HepG2 (cell line): ENCODE measurements around the gene PNKD. TPM values are rescaled to one million over a fixed set of nuclear protein-coding genes. Genes with fewer than 3 reads are reported as not detected.

ENCODE experiments used
- ATAC-seq: fragments of 200-7000 bp; cut with Tn5 transposase; 3 replicates; pipeline ENCODE4 v1.9.1; 2020; ENCODE audit warnings: mild to moderate bottlenecking, moderate library complexity
- BruUV-seq: library from RNA; stranded (reverse); fragments of 400-500 nt; replicated peaks from 2 replicates; lab custom pipeline; 2021; lab: Mats Ljungman, UMichigan
- CTCF ChIA-PET: fragments of 300-600 bp; formaldehyde crosslinking; extraction: SDS; loops from one replicate; lab custom pipeline; 2021; ENCODE audit warnings: low total read pairs, inconsistent platforms, low intra/inter-chr PET ratio; lab: Yijun Ruan, JAX
- POLR2A ChIA-PET: fragments of 350-600 bp; sonication (Branson Sonifier 250); formaldehyde crosslinking; loops from one replicate; lab custom pipeline; 2020; ENCODE audit warnings: antibody characterized with exemption, inconsistent platforms; lab: Yijun Ruan, JAX
- DNase-seq: peaks from one replicate; pipeline ENCODE4 v3.0.0-alpha.2; 2015; ENCODE audit warnings: low spot score
- FAIRE-seq: peaks from 3 replicates; lab custom pipeline; 2011; peaks lifted over from hg19 to GRCh38; lab: Jason Lieb, UNC
- H2AFZ ChIP-seq: one replicate; pipeline ENCODE4 v1.6.1; 2011; ENCODE audit warnings: low read length, inconsistent platforms
- H3K27ac ChIP-seq: fragments of 300-600 bp; 3 replicates; pipeline ENCODE4 v1.8.0; 2011; ENCODE audit warnings: mixed run types, mild to moderate bottlenecking, mixed read lengths, low read length, inconsistent platforms; ENCODE audit not compliant: insufficient read depth; ENCODE audit errors: extremely low read length
- H3K27me3 ChIP-seq, 2 experiments: fragments of 200-600 bp in 1 of 2; 2 replicates in 1 of 2; 3 replicates in 1 of 2; pipeline versions ENCODE4 v1.6.0 to v1.8.0; 2011; ENCODE audit warnings: low read length in 2 of 2, mild to moderate bottlenecking in 2 of 2, moderate library complexity in 2 of 2, inconsistent platforms in 1 of 2; ENCODE audit not compliant: insufficient read depth in 2 of 2, control insufficient read depth in 1 of 2
- H3K36me3 ChIP-seq, 2 experiments: fragments of 200-600 bp in 1 of 2; replicated peaks in 1 of 2; 2 replicates in 1 of 2; 3 replicates in 1 of 2; pipeline versions ENCODE4 v1.5.1 to v1.8.0; 2011; ENCODE audit warnings: low read length in 2 of 2, inconsistent platforms in 1 of 2; ENCODE audit not compliant: insufficient read depth in 2 of 2, control insufficient read depth in 1 of 2
- H3K4me1 ChIP-seq: 2 replicates; pipeline ENCODE4 v1.5.1; 2012; ENCODE audit warnings: low read length, inconsistent platforms; ENCODE audit not compliant: insufficient read depth
- H3K4me2 ChIP-seq: 2 replicates; pipeline ENCODE4 v1.6.0; 2011; ENCODE audit warnings: low read depth, low read length, inconsistent platforms
- H3K4me3 ChIP-seq, 3 experiments: fragments of 200-600 bp in 1 of 3; sonication (generic), shearing (Covaris generic) in 1 of 3; replicated peaks in 1 of 3; 2 replicates each; pipeline ENCODE4 v1.5.1; 2011 to 2016; ENCODE audit warnings: low read length in 3 of 3, inconsistent platforms in 2 of 3, low read depth in 2 of 3, mild to moderate bottlenecking in 2 of 3, control low read depth in 1 of 3, mixed read lengths in 1 of 3; ENCODE audit not compliant: insufficient read depth in 1 of 3
- H3K79me2 ChIP-seq: one replicate; pipeline ENCODE4 v1.6.1; 2011; ENCODE audit warnings: low read length, inconsistent platforms; ENCODE audit not compliant: insufficient read depth
- H3K9ac ChIP-seq: 2 replicates; pipeline ENCODE4 v1.6.0; 2011; ENCODE audit warnings: mild to moderate bottlenecking, low read depth, low read length, inconsistent platforms; ENCODE audit not compliant: insufficient read depth
- H3K9me3 ChIP-seq: 2 replicates; pipeline ENCODE4 v1.5.1; 2012; ENCODE audit warnings: mild to moderate bottlenecking, low read length
- H4K20me1 ChIP-seq: 2 replicates; pipeline ENCODE4 v1.6.0; 2011; ENCODE audit warnings: inconsistent platforms, mild to moderate bottlenecking, low read length, moderate library complexity; ENCODE audit not compliant: insufficient read depth
- CBX1 ChIP-seq: IDR thresholded peaks from one replicate; pipeline ENCODE4 v1.6.1; 2016; ENCODE audit warnings: antibody characterized with exemption, low read depth
- MAFF ChIP-seq: IDR thresholded peaks from 2 replicates; pipeline ENCODE4 v1.6.1; 2011; ENCODE audit warnings: low read depth, low read length, improper control_type of control experiment
- MAZ ChIP-seq, 2 experiments: sonication (generic) in 1 of 2; formaldehyde crosslinking in 1 of 2; IDR thresholded peaks; 2 replicates each; pipeline versions ENCODE4 v1.5.0 to v1.6.1; 2012 to 2020; ENCODE audit warnings: low read depth in 2 of 2, mild to moderate bottlenecking in 2 of 2, borderline replicate concordance in 1 of 2, improper control_type of control experiment in 1 of 2, low read length in 1 of 2, missing genetic modification reagents in 1 of 2, moderate library complexity in 1 of 2
- MXI1 ChIP-seq: IDR thresholded peaks from 3 replicates; pipeline ENCODE4 v1.6.1; 2012; ENCODE audit warnings: low read depth, low read length, inconsistent platforms, borderline replicate concordance
- NFYB ChIP-seq: sonication (generic); formaldehyde crosslinking; IDR thresholded peaks from 2 replicates; pipeline ENCODE4 v1.4.0; 2020; ENCODE audit warnings: missing genetic modification reagents
- POLR2G ChIP-seq: fragments of 200-400 bp; formaldehyde crosslinking; IDR thresholded peaks from 2 replicates; pipeline ENCODE4 v1.6.1; 2018; ENCODE audit warnings: mild to moderate bottlenecking, low read depth, low read length, moderate library complexity
- PPARG ChIP-seq: conservative IDR thresholded peaks from 2 replicates; pipeline ENCODE4 v1.6.1; 2016; ENCODE audit warnings: missing biosample characterization, missing genetic modification reagents
- RFX3 ChIP-seq: IDR thresholded peaks from 2 replicates; pipeline ENCODE4 v1.6.1; 2016; ENCODE audit warnings: missing biosample characterization, missing genetic modification reagents
- SALL1 ChIP-seq: sonication (generic); formaldehyde crosslinking; IDR thresholded peaks from 2 replicates; pipeline ENCODE4 v1.8.0; 2022; ENCODE audit warnings: mild to moderate bottlenecking, missing genetic modification reagents
- SOX13 ChIP-seq, 3 experiments: fragments of 450-650 bp in 1 of 3; sonication (generic) in 1 of 3; formaldehyde crosslinking in 1 of 3; IDR thresholded peaks in 2 of 3; conservative IDR thresholded peaks in 1 of 3; 2 replicates each; pipeline versions ENCODE4 v1.5.0 to v1.6.1; 2016 to 2020; ENCODE audit warnings: antibody characterized with exemption in 1 of 3, mild to moderate bottlenecking in 1 of 3, missing compliant biosample characterization in 1 of 3, missing genetic modification reagents in 1 of 3, moderate library complexity in 1 of 3
- SSRP1 ChIP-seq: IDR thresholded peaks from 2 replicates; pipeline ENCODE4 v1.6.1; 2016; ENCODE audit warnings: control low read depth
- TAF1 ChIP-seq: sonication (generic); formaldehyde crosslinking; IDR thresholded peaks from 2 replicates; pipeline ENCODE4 v1.4.0; 2020; ENCODE audit warnings: missing genetic modification reagents
- TFDP1 ChIP-seq: IDR thresholded peaks from 2 replicates; pipeline ENCODE4 v1.6.1; 2016; ENCODE audit warnings: missing compliant biosample characterization, missing genetic modification reagents, borderline replicate concordance
- ZNF207 ChIP-seq: fragments of 450-650 bp; IDR thresholded peaks from 2 replicates; pipeline ENCODE4 v1.6.1; 2016; ENCODE audit warnings: antibody characterized with exemption, borderline replicate concordance
- ZNF431 ChIP-seq: sonication (generic); formaldehyde crosslinking; IDR thresholded peaks from 2 replicates; pipeline ENCODE4 v1.9.0; 2022; ENCODE audit warnings: missing genetic modification reagents, low read depth, mild to moderate bottlenecking, borderline replicate concordance
- ZNF605 ChIP-seq: sonication (generic); formaldehyde crosslinking; IDR thresholded peaks from 2 replicates; pipeline ENCODE4 v1.8.0; 2022; ENCODE audit warnings: mild to moderate bottlenecking, missing genetic modification reagents
- ZNF687 ChIP-seq: sonication (generic); formaldehyde crosslinking; IDR thresholded peaks from 2 replicates; pipeline ENCODE4 v1.5.1; 2020; ENCODE audit warnings: mild to moderate bottlenecking, missing genetic modification reagents, moderate library complexity
- WGBS: methylation state at CpG from one replicate; pipeline ENCODE4 v1.1.6; 2017; ENCODE audit warnings: low lambda C conversion rate; 5-methylcytosine and 5-hydroxymethylcytosine counted together
- in situ Hi-C: cut with HindIII; loops from 2 replicates; pipeline ENCODE4 v1.10.0; 2017; ENCODE audit warnings: low pct_unique_long_range_greater_than_20kb; ENCODE audit not compliant: extremely low pct_ligation_motif_present
- intact Hi-C: fragments of 100-400 bp; cut with micrococcal nuclease; formaldehyde crosslinking; loops from one replicate; pipeline ENCODE4 v1.10.0; 2022; ENCODE audit not compliant: unreplicated experiment
- polyA plus RNA-seq, 8 experiments: library from polyadenylated mRNA; depleted of rRNA in 3 of 8; stranded (reverse) in 7 of 8; unstranded in 1 of 8; fragments of >200 nt; fragmentation: Illumina TruSeq in 4 of 8; extraction: Trizol in 4 of 8; gene quantifications; 2 replicates each; pipeline versions ENCODE4 v1.2.1 to v1.2.3, GENCODE V29; 2011 to 2016; ENCODE audit warnings: low read depth in 4 of 8, missing spikeins in 1 of 8, mixed read lengths in 1 of 8; ENCODE audit not compliant: insufficient read depth in 1 of 8
- total RNA-seq, 5 experiments: library from RNA; depleted of rRNA; stranded (reverse); fragments of >200 nt; fragmentation: Illumina TruSeq; extraction: Trizol; gene quantifications; 2 replicates each; pipeline ENCODE4 v1.2.3, GENCODE V29; 2016; ENCODE audit warnings: low read depth in 1 of 5

PNKD gene
- total and polyA plus RNA-seq, 2 of the 13 experiments (the other 11 are each of a cell fraction or from before 2014, with no cell fraction given) = 55.9 to 80.4 TPM

GRCh38 chr2:218389333-218390150, 119.2 kb downstream of the PNKD start:
- peak; percentile 66 for FAIRE-seq
- peak; percentile 91 for TF ChIP-seq ZNF431 (CRISPR knock-in tag)
- TF ChIP-seq ZNF605 (CRISPR knock-in tag) = 0 out of 2 replicates have a peak, but pooled peaks have one; percentile 17
- TF ChIP-seq MAZ (IDR thresholded peaks at IDR 0.05; ENCODE audit: borderline replicate concordance, low read depth, low read length) = no peak
- 0 out of 2 replicates have a peak, but pooled peaks have one; percentile 52 for TF ChIP-seq MAZ (CRISPR knock-in tag; IDR thresholded peaks at IDR 0.05; ENCODE audit: low read depth)
- TF ChIP-seq CBX1 = peak; percentile 32
- no peak for TF ChIP-seq RFX3 (CRISPR knock-in tag)
- TF ChIP-seq SSRP1 (CRISPR knock-in tag) = peak; percentile 82; the same call in 1 of the 2 replicates
- TF ChIP-seq SOX13 (IDR thresholded peaks at IDR 0.05) = no peak
- peak in 1 of 2 experiments; percentile 29; a peak in 1 of 4 replicates for TF ChIP-seq SOX13 (CRISPR knock-in tag; conservative IDR thresholded peaks at IDR 0.05 in 1 of 2, IDR thresholded peaks at IDR 0.05 in 1 of 2)
- TF ChIP-seq MXI1 = 0 out of 3 replicates have a peak, but pooled peaks have one; percentile 9
- TF ChIP-seq TFDP1 (CRISPR knock-in tag) = peak; percentile 22; the same call in 1 of the 2 replicates
- no peak for TF ChIP-seq NFYB (CRISPR knock-in tag)
- TF ChIP-seq SALL1 (CRISPR knock-in tag) = peak; percentile 67; the same call in 1 of the 2 replicates
- TF ChIP-seq ZNF687 (CRISPR knock-in tag) = peak; percentile 95
- TF ChIP-seq TAF1 (CRISPR knock-in tag) = peak; percentile 49; the same call in 1 of the 2 replicates
- TF ChIP-seq PPARG (CRISPR knock-in tag) = 0 out of 2 replicates have a peak, but pooled peaks have one; percentile 36
- TF ChIP-seq MAFF = no peak
- peak; percentile 71 for TF ChIP-seq POLR2G
- no peak for TF ChIP-seq ZNF207

More at GRCh38 chr2:218389333-218390150, 119.2 kb downstream of the PNKD start:
- DNase-seq = peak; percentile 79
- peak; percentile 70 for ATAC-seq
- H3K27ac ChIP-seq = peak overlapping the region; percentile 41
- peak overlapping the region; percentile 79 for H3K4me2 ChIP-seq
- ChIA-PET CTCF (interaction anchor here (1.2 kb wide), 1 partner anchor 88 kb away, joined by 4 read pairs; no protein-coding TSS in a partner anchor), POLR2A (interaction anchor here (0.7 to 2.6 kb wide), 9 partner anchors 11 to 171 kb away, joined by 3 to 14 read pairs (median 5); partner anchors contain the start of gene CTDSP1)
- H3K79me2 ChIP-seq = no peaks in the 10 kb centered on the region
- peak overlapping the region; percentile 61 for H3K9ac ChIP-seq
- in situ Hi-C loops = no loop called here
- no peaks in the 10 kb centered on the region for H3K36me3 ChIP-seq
- H2AFZ ChIP-seq = peak overlapping the region; percentile 83
- H3K27me3 ChIP-seq = peaks cover 2 to 5% of the 10 kb centered on the region in 2 experiments; a peak in 3 of 5 replicates
- H3K9me3 ChIP-seq = no peaks in the 10 kb centered on the region
- BruUV-seq = TSS peak; percentile 77
- WGBS = 34% methylated on average over 14 of the region's 17 CpGs
- no peaks in the 10 kb centered on the region for H4K20me1 ChIP-seq
- intact Hi-C loops = loop anchor here (10.0 kb wide), 1 partner anchor 205 kb away; no protein-coding TSS in a partner anchor
- H3K4me3 ChIP-seq = peak overlapping the region; percentile 1 to 57 (median 27); a peak in 5 of 6 replicates
- H3K4me1 ChIP-seq = peaks cover 81% of the 10 kb centered on the region
